Uterus (tissue), 4 donors: ENCODE data around the gene PRR33. TPM values are rescaled to one million over a fixed set of nuclear protein-coding genes. Genes with fewer than 3 reads are reported as not detected.
A peak's percentile ranks its signal among the peaks of the same experiment; 100 is the strongest.
"Not testable (repeated sequence)": the region's sequence is repeated elsewhere in the genome, so short reads cannot be mapped to it uniquely, and the experiment has no call there.

Experiments
- DNase-seq, 2 donors: peaks; one replicate each; pipeline ENCODE4 v3.0.0-alpha.2; 2019 to 2020
- H3K27ac ChIP-seq, 2 donors: fragments of 200-600 bp; sonication (generic); 1 replicate in 1 of 2; 2 replicates in 1 of 2; pipeline ENCODE4 v1.5.1; 2016 to 2018
- H3K27me3 ChIP-seq, 2 donors: fragments of 200-600 bp; sonication (generic); one replicate each; pipeline ENCODE4 v1.5.1; 2018 to 2019; ENCODE audit warnings: control low read depth in 1 of 2
- H3K36me3 ChIP-seq, 2 donors: fragments of 200-600 bp; sonication (generic); one replicate each; pipeline ENCODE4 v1.5.1; 2019; ENCODE audit warnings: control low read depth in 1 of 2
- H3K4me1 ChIP-seq, 2 donors: fragments of 200-600 bp; sonication (generic); one replicate each; pipeline ENCODE4 v1.5.1; 2018 to 2019; ENCODE audit warnings: control low read depth in 1 of 2
- H3K4me3 ChIP-seq, 2 donors: fragments of 200-600 bp; sonication (generic); 1 replicate in 1 of 2; 2 replicates in 1 of 2; pipeline ENCODE4 v1.5.1; 2018 to 2019; ENCODE audit warnings: mild to moderate bottlenecking in 1 of 2
- H3K9me3 ChIP-seq, 2 donors: fragments of 200-600 bp; sonication (generic); one replicate each; pipeline ENCODE4 v1.5.1; 2019; ENCODE audit warnings: control low read depth in 1 of 2
- CTCF ChIP-seq, 4 experiments: fragments of 200-600 bp in 2 of 4; fragments of 450-650 bp in 2 of 4; sonication (generic) in 2 of 4; IDR thresholded peaks; one replicate each; pipeline ENCODE4 v1.5.1; 2016 to 2019; ENCODE audit warnings: antibody characterized with exemption in 4 of 4, mild to moderate bottlenecking in 2 of 4, moderate library complexity in 1 of 4
- POLR2A ChIP-seq, 2 donors: fragments of 450-650 bp; IDR thresholded peaks; one replicate each; pipeline ENCODE4 v1.6.1; 2016; ENCODE audit warnings: antibody characterized with exemption in 2 of 2, mild to moderate bottlenecking in 1 of 2, moderate library complexity in 1 of 2
- intact Hi-C: fragments of 100-400 bp; cut with DNase I; formaldehyde crosslinking; loops from one replicate; pipeline ENCODE4 v1.15.1; 2023; ENCODE audit warnings: low total_unique reads
- total RNA-seq, 4 donors: library from RNA; depleted of rRNA in 3 of 4; stranded (reverse); fragments of >200 nt in 3 of 4; gene quantifications; one replicate each; pipeline versions ENCODE4 v1.1.0 to v1.2.4, GENCODE V29; 2014 to 2023
- donor health status: DM: yes; HTN: yes; CAD: no.

Gene PRR33
- not detected for total RNA-seq

- no peak for DNase-seq
- TF ChIP-seq CTCF (IDR thresholded peaks at IDR 0.05) (no peak), POLR2A (IDR thresholded peaks at IDR 0.05) (no peak)
- Histone ChIP-seq H3K27ac (peak within 1 kb of the TSS in 1 of 2 donors; percentile 32), H3K36me3 (no peaks in the 10 kb centered on the region), H3K27me3 (no peaks in the 10 kb centered on the region), H3K9me3 (no peaks in the 10 kb centered on the region), H3K4me3 (no peak within 1 kb of the TSS), H3K4me1 (no peaks in the 10 kb centered on the region)
- intact Hi-C loops: loop anchor here (10.0 kb wide), 1 partner anchor 53 kb away; the partner anchor contains the start of gene MRPL23
These were observed at the start of gene PRR33 for GRCh38 chr11:1891831-1892115. Gene PRR33 (minus strand): TSS chr11:1891895. CDS start chr11:1890584, 1,311 bp downstream.

- intact Hi-C loops: loop anchor here (10.0 kb wide), 1 partner anchor 45 kb away; the partner anchor contains the start of gene PRR33
These were observed 48.1 kb upstream of the PRR33 start for GRCh38 chr11:1939788-1940187.

GRCh38 chr11:1939006-1939625 lies 47.4 kb upstream of the PRR33 start:
- Histone ChIP-seq H3K9me3 (no peaks in the 10 kb centered on the region), H3K36me3 (no peaks in the 10 kb centered on the region), H3K27me3 (no peaks in the 10 kb centered on the region), H3K27ac (peak overlapping the region; percentile 38 to 46), H3K4me1 (peaks cover 0 to 5% of the 10 kb centered on the region in 2 donors), H3K4me3 (no peak overlapping the region)
- intact Hi-C loops: no loop called here
- peak in 1 of 2 donors; percentile 66 for DNase-seq
- TF ChIP-seq POLR2A (IDR thresholded peaks at IDR 0.05) (no peak), CTCF (IDR thresholded peaks at IDR 0.05) (no peak)

More at GRCh38 chr11:1939788-1940187, 48.1 kb upstream of the PRR33 start:
- not testable (repeated sequence) for H3K27me3 ChIP-seq, H3K4me3 ChIP-seq, H3K36me3 ChIP-seq, H3K9me3 ChIP-seq, H3K4me1 ChIP-seq
- DNase-seq: peak in 1 of 2 donors; percentile 25
- peak overlapping the region in 1 of 2 donors; percentile 49 for H3K27ac ChIP-seq

- intact Hi-C loops: no loop called here
- Histone ChIP-seq H3K4me3 (no peak overlapping the region), H3K4me1 (peaks cover 0 to 5% of the 10 kb centered on the region in 2 donors), H3K27me3 (no peaks in the 10 kb centered on the region), H3K36me3 (no peaks in the 10 kb centered on the region), H3K27ac (peak overlapping the region; percentile 38 to 46), H3K9me3 (no peaks in the 10 kb centered on the region)
- TF ChIP-seq CTCF (IDR thresholded peaks at IDR 0.05): no peak
- no peak for TF ChIP-seq POLR2A (IDR thresholded peaks at IDR 0.05)
- peak in 1 of 2 donors; percentile 26 for DNase-seq
These were observed 46.8 kb upstream of the PRR33 start for GRCh38 chr11:1938343-1939005.

- intact Hi-C loops: no loop called here
These were observed 46.1 kb upstream of the PRR33 start for GRCh38 chr11:1937616-1938342.

More at GRCh38 chr11:1937616-1938342, 46.1 kb upstream of the PRR33 start:
- H3K27me3 ChIP-seq: no peaks in the 10 kb centered on the region
- H3K4me3 ChIP-seq: no peak overlapping the region
- H3K36me3 ChIP-seq: no peaks in the 10 kb centered on the region
- H3K27ac ChIP-seq: peak overlapping the region in 1 of 2 donors; percentile 38
- H3K9me3 ChIP-seq: no peaks in the 10 kb centered on the region
- no peak for TF ChIP-seq CTCF (IDR thresholded peaks at IDR 0.05)
- H3K4me1 ChIP-seq: peaks cover 0 to 5% of the 10 kb centered on the region in 2 donors
- DNase-seq: peak in 1 of 2 donors; percentile 14
